ENCODE measurements around the gene PLPP3. TPM values are rescaled to one million over a fixed set of nuclear protein-coding genes. Genes with fewer than 3 reads are reported as not detected.

The PLPP3 gene
- polyA plus RNA-seq, 1 of the 3 experiments (the other 2 are of a cell fraction), result 32.2 TPM

DNA sequence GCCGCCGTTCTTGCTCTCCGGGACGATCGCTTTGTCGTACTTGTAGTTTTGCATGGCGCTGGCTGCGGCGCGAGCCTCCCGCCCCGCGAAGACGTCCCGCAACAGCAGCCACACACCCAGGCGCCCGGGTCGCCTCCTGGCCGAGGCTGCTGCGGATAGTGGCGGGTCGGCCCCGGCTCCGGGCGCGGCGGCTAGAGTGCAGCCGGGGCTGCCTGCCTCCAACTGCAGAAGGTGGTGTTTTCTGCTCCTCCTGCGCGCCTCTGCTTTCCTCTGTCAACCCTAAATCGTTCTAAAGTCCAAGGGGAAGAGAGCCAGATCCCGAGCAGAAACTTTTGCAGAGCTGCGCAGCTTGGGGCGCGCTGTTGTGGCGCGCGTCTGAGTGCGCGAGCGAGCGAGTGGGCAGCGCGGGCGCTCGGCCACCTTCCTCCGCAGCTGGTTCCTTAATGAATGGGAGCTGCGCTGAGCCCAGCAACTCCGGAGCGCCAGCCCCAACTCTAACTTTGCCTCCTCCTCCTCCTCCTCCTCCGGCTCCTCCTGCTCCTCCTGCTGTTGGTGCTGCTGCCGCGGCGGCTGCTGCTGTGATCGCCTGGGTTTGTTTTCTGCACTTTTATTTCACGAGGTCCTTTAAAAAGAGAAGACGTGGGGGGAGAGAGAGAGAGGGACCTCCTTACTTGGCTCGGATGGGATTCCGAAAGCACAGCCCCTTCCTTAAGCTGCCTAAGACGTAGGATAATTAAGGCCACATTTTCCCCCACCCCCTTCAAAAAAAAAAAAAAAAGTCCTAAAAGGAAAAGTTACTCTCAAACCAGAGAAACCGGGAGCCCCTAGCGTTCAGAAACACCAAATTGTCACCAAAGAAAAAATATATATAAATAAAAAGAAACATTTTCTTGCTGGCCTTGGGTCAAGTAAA, at the start of gene PLPP3 (continued):
- no peak for TF ChIP-seq USF2 (IDR thresholded peaks at IDR 0.05; ENCODE audit: borderline replicate concordance, low read depth, low read length)
- TF ChIP-seq FOXM1 (IDR thresholded peaks at IDR 0.05; ENCODE audit: low read depth), result no peak
- no peak for TF ChIP-seq MEF2A (IDR thresholded peaks at IDR 0.05; ENCODE audit: borderline replicate concordance, low read depth)
- peak; percentile 30; the same call in 1 of the 2 replicates for TF ChIP-seq NFIC (IDR thresholded peaks at IDR 0.05; ENCODE audit: borderline replicate concordance)
- TF ChIP-seq YY1 (IDR thresholded peaks at IDR 0.05; ENCODE audit: low read depth), result peak; percentile 24; the same call in 1 of the 2 replicates
- no peak for TF ChIP-seq CHD2 (IDR thresholded peaks at IDR 0.05; ENCODE audit: low read length, partially characterized antibody)
- TF ChIP-seq, protein P1, sequence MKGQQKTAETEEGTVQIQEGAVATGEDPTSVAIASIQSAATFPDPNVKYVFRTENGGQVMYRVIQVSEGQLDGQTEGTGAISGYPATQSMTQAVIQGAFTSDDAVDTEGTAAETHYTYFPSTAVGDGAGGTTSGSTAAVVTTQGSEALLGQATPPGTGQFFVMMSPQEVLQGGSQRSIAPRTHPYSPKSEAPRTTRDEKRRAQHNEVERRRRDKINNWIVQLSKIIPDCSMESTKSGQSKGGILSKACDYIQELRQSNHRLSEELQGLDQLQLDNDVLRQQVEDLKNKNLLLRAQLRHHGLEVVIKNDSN (IDR thresholded peaks at IDR 0.05; ENCODE audit: borderline replicate concordance, low read depth), result no peak
- TF ChIP-seq FOXJ3 (CRISPR knock-in tag; IDR thresholded peaks at IDR 0.05), result no peak
- TF ChIP-seq SMC3 (IDR thresholded peaks at IDR 0.05; ENCODE audit: low read depth, low read length), result peak; percentile 25; the same call in 1 of the 2 replicates
- TF ChIP-seq GABPA (IDR thresholded peaks at IDR 0.05; ENCODE audit: low read depth), result no peak
- TF ChIP-seq, protein P2, sequence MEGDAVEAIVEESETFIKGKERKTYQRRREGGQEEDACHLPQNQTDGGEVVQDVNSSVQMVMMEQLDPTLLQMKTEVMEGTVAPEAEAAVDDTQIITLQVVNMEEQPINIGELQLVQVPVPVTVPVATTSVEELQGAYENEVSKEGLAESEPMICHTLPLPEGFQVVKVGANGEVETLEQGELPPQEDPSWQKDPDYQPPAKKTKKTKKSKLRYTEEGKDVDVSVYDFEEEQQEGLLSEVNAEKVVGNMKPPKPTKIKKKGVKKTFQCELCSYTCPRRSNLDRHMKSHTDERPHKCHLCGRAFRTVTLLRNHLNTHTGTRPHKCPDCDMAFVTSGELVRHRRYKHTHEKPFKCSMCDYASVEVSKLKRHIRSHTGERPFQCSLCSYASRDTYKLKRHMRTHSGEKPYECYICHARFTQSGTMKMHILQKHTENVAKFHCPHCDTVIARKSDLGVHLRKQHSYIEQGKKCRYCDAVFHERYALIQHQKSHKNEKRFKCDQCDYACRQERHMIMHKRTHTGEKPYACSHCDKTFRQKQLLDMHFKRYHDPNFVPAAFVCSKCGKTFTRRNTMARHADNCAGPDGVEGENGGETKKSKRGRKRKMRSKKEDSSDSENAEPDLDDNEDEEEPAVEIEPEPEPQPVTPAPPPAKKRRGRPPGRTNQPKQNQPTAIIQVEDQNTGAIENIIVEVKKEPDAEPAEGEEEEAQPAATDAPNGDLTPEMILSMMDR (IDR thresholded peaks at IDR 0.05), result peak; percentile 70
- TF ChIP-seq RFX5 (IDR thresholded peaks at IDR 0.05; ENCODE audit: low read length), result no peak

DNA sequence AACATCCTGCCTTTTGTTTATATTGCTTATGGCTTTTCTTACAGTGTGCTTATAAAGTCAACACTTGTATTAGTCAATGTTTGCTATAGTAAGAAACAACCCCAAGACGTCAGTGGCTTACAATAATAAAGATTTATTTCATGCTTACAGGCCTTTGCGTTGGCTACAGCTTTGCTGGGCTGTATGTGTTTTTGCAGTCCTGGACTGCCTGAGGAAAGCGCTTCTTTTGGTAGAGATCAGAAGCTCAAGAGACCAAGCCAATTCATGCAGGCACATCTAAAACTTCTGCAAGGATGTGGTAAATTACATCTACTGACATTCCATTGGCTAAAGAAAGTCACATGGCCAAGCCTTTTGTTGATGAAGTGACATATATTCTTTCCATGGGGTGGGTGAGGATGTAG, 48.3 kb upstream of the PLPP3 start:
- ChIA-PET CTCF (no interaction called here), POLR2A (no interaction called here)
- no peaks in the 10 kb centered on the region for H3K9me2 ChIP-seq
- peak overlapping the region in 1 of 2 experiments; percentile 40; a peak in 2 of 4 replicates for H3K27ac ChIP-seq (ENCODE audit: low read depth in 2 of 2, low read length in 1 of 2)
- no peaks in the 10 kb centered on the region for H3K36me3 ChIP-seq (replicated peaks in 1 of 2; ENCODE audit: control insufficient read depth in 1 of 2, insufficient read depth in 2 of 2, low read length in 1 of 2)
- peaks cover 16% of the 10 kb centered on the region for H3F3A ChIP-seq (replicated peaks; ENCODE audit: insufficient read depth)
- no peak overlapping the region for H3K4me2 ChIP-seq
- H3K4me3 ChIP-seq (ENCODE audit: low read depth in 2 of 2, low read length in 1 of 2), result no peak overlapping the region
- H3K27me3 ChIP-seq (ENCODE audit: insufficient read depth), result no peaks in the 10 kb centered on the region
- no peak for DNase-seq
- H4K20me1 ChIP-seq (ENCODE audit: insufficient read depth), result no peaks in the 10 kb centered on the region
- 86% methylated on average over 3 of the region's 3 CpGs for WGBS (ENCODE audit: low lambda C conversion rate)
- no peak overlapping the region for H2AFZ ChIP-seq (ENCODE audit: low read depth)
- peaks cover 0 to 5% of the 10 kb centered on the region in 2 experiments; a peak in 1 of 4 replicates for H3K4me1 ChIP-seq (ENCODE audit: control insufficient read depth in 1 of 2, insufficient read depth in 2 of 2, low read depth in 1 of 2, low read length in 1 of 2)
- TF ChIP-seq NRF1 (IDR thresholded peaks at IDR 0.05; ENCODE audit: low read depth, low read length), result no peak
- TF ChIP-seq, protein P1 (IDR thresholded peaks at IDR 0.05; ENCODE audit: borderline replicate concordance, low read depth), result peak; percentile 61; the same call in 1 of the 2 replicates
- H3K9me3 ChIP-seq, result no peaks in the 10 kb centered on the region
- no peak overlapping the region for H3K9ac ChIP-seq
- no peaks in the 10 kb centered on the region for H3K79me2 ChIP-seq (ENCODE audit: insufficient read depth)

All from SK-N-SH (cell line).